ENCODE measurements around the gene GDPD4. TPM values are rescaled to one million over a fixed set of nuclear protein-coding genes. Genes with fewer than 3 reads are reported as not detected.

Gene GDPD4
- not detected for polyA plus RNA-seq (2012; ENCODE audit: insufficient read depth, insufficient read length, low read depth)

- no peak within 1 kb of the TSS for H3K4me3 ChIP-seq (ENCODE audit: low read depth, low read length)
- no peak for DNase-seq
- H3K27me3 ChIP-seq = no peaks in the 10 kb centered on the region
- no peaks in the 10 kb centered on the region for H3K36me3 ChIP-seq
- H3K9me3 ChIP-seq = no peaks in the 10 kb centered on the region
- no peak for TF ChIP-seq CTCF (IDR thresholded peaks at IDR 0.05; ENCODE audit: low read depth, low read length)
- peaks cover 9% of the 10 kb centered on the region for H3K4me1 ChIP-seq
These were observed at the start of gene GDPD4 for GRCh38 chr11:77301510-77301909. TSS of gene GDPD4 (minus strand) at chr11:77301686. CDS start at chr11:77285137, 16,549 bp downstream.

GRCh38 chr11:77347948-77348347 lies 46.5 kb upstream of the GDPD4 start:
- no peaks in the 10 kb centered on the region for H3K9me3 ChIP-seq
- no peaks in the 10 kb centered on the region for H3K36me3 ChIP-seq
- no peak for DNase-seq
- H3K4me1 ChIP-seq = no peaks in the 10 kb centered on the region
- no peak for TF ChIP-seq CTCF (IDR thresholded peaks at IDR 0.05; ENCODE audit: low read depth, low read length)
- no peaks in the 10 kb centered on the region for H3K27me3 ChIP-seq
- H3K4me3 ChIP-seq (ENCODE audit: low read depth, low read length) = no peak overlapping the region

GRCh38 chr11:77346906-77347603 lies 45.6 kb upstream of the GDPD4 start:
- no peak for TF ChIP-seq CTCF (IDR thresholded peaks at IDR 0.05; ENCODE audit: low read depth, low read length)
- no peaks in the 10 kb centered on the region for H3K4me1 ChIP-seq
- no peaks in the 10 kb centered on the region for H3K36me3 ChIP-seq

GRCh38 chr11:77345621-77346020 lies 44.1 kb upstream of the GDPD4 start:
- no peak for DNase-seq
- Histone ChIP-seq H3K4me1 (no peaks in the 10 kb centered on the region), H3K27me3 (no peaks in the 10 kb centered on the region), H3K9me3 (no peaks in the 10 kb centered on the region), H3K4me3 (ENCODE audit: low read depth, low read length) (no peak overlapping the region), H3K36me3 (no peaks in the 10 kb centered on the region)
- TF ChIP-seq CTCF (IDR thresholded peaks at IDR 0.05; ENCODE audit: low read depth, low read length) = no peak

More at GRCh38 chr11:77346906-77347603, 45.6 kb upstream of the GDPD4 start:
- DNase-seq = no peak
- Histone ChIP-seq H3K4me3 (ENCODE audit: low read depth, low read length) (no peak overlapping the region), H3K9me3 (no peaks in the 10 kb centered on the region), H3K27me3 (no peaks in the 10 kb centered on the region)

DNA sequence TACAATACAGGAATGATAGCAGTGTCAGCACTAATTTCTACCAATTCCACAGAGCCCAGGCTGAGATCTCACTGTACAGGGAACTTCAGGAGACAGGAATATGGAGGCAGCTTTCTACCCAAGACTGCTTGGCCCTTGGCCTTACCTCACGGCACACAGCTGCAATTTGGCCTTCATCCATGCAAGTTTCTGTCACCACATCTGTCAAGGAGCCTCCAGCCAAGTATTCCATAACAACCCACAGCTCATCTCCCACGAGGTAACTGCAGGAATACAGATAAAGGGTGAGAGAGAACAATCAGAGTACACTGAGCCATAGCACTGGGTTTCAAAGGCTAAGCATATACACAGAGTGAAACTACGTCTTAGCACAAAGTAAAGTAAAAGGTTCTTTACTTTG lies 39.0 kb upstream of the GDPD4 start:
- no peaks in the 10 kb centered on the region for H3K27me3 ChIP-seq
- H3K9me3 ChIP-seq = no peaks in the 10 kb centered on the region; the same call in 1 of the 2 replicates
- H3K4me1 ChIP-seq = no peaks in the 10 kb centered on the region
- TF ChIP-seq CTCF (IDR thresholded peaks at IDR 0.05; ENCODE audit: low read depth, low read length) = no peak
- no peak for DNase-seq
- no peaks in the 10 kb centered on the region for H3K36me3 ChIP-seq
- H3K4me3 ChIP-seq (ENCODE audit: low read depth, low read length) = no peak overlapping the region

- no peaks in the 10 kb centered on the region for H3K4me1 ChIP-seq
- H3K4me3 ChIP-seq (ENCODE audit: low read depth, low read length) = no peak overlapping the region
- no peaks in the 10 kb centered on the region for H3K9me3 ChIP-seq
- no peaks in the 10 kb centered on the region for H3K27me3 ChIP-seq
- no peak for DNase-seq
- no peak for TF ChIP-seq CTCF (IDR thresholded peaks at IDR 0.05; ENCODE audit: low read depth, low read length)
- H3K36me3 ChIP-seq = no peaks in the 10 kb centered on the region
These were observed 30.8 kb upstream of the GDPD4 start for GRCh38 chr11:77332259-77332658.
